ENCODE results near the gene NTF4.
A peak's percentile ranks its signal among the peaks of the same experiment; 100 is the strongest.

The NTF4 gene

DNA sequence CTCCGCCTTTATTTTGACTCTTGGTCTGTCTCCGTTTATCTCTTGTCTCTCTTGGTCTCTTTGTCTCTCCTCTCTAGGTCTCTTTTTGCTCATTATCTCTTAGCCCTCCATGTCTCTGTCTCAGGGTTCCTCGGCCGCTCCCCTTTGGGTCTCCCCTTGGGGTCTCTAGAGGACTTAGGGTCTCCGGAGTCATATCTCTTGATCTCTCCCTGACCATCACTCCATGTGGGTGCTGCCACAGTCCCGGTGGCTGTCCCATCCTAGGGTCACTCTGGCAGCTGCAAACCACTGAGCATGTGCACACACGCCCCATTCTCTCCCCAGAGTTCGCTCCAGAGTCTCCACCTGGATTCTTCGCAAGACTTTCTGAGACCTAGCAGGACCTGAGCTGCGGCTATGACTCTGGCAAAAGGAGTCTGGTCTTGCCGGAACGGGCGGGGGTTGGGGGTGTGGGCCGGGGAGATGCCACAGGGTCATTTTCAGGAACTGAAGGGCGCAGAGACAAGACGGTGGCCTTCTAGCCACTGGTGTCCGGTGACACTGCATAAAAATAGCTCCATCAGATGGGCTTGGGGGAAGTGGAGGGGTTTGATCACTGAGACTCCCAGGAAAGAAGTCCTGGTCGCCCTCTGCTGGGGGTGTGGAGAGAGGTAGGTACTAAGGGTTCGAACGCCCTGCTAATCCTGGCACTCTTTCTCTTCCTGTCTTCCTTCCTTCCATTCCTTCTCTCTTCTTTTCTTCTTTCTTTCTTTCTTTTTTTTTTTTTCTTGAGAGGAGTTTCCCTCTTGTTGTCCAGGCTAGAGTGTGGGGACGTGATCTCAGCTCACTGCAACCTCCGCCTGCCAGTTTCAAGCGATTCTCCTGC, 9.1 kb upstream of the NTF4 start:
- H3K4me3 ChIP-seq (ENCODE audit: low read length), result no peak overlapping the region
- DNase-seq (ENCODE audit: low read depth), result no peak
- peak; percentile 42 for TF ChIP-seq CTCF (conservative IDR thresholded peaks at IDR 0.05; ENCODE audit: low read length)

GRCh38 chr19:49071860-49072547, 7.4 kb upstream of the NTF4 start:
- TF ChIP-seq CTCF (conservative IDR thresholded peaks at IDR 0.05; ENCODE audit: low read length), result no peak
- no peak overlapping the region for H3K4me3 ChIP-seq (ENCODE audit: low read length)
- DNase-seq (ENCODE audit: low read depth), result no peak

DNA sequence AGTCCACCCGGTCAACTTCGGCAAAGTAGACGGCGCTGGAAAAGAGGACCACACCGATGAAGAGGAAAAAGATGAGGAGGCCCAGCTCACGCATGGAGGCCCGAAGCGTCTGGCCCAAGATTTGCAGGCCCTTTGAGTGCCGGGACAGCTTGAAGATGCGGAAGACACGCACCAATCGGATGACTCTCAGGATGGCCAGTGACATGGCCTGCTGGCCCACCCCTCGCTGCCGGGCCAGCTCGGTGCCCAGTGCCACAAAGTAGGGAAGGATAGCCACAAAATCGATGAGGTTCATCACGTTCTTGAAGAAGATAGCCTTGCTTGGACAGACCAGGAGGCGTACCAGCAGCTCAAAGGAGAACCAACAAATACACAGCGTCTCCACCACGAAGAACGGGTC, 5.8 kb upstream of the NTF4 start:
- no peak for DNase-seq (ENCODE audit: low read depth)
- H3K4me3 ChIP-seq (ENCODE audit: low read length), result no peak overlapping the region
- no peak for TF ChIP-seq CTCF (conservative IDR thresholded peaks at IDR 0.05; ENCODE audit: low read length)

GRCh38 chr19:49069026-49069425, 4.4 kb upstream of the NTF4 start:
- no peak for TF ChIP-seq CTCF (conservative IDR thresholded peaks at IDR 0.05; ENCODE audit: low read length)
- no peak for DNase-seq (ENCODE audit: low read depth)
- H3K4me3 ChIP-seq (ENCODE audit: low read length), result no peak overlapping the region

DNA sequence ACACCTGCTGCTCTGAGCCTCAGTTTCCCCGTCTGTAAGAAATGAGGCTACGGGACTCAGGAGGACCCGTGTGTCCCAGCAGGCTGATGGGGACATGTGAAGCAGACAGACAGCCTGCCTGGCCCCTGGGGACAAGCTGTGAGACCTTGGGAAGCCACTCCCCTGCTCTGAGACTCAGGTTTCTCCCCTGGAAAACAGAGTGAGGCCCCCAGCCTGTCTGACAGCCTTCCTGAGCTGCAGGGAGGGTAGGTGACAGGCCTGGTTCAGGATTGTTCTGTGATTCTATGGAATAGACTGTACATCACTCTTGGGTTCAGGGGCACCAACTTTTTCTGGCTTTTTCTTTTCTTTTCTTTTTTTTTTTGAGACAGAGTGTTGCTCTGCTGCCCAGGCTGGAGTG, 2.9 kb upstream of the NTF4 start:
- no peak for TF ChIP-seq CTCF (conservative IDR thresholded peaks at IDR 0.05; ENCODE audit: low read length)
- DNase-seq (ENCODE audit: low read depth), result no peak
- H3K4me3 ChIP-seq (ENCODE audit: low read length), result no peak overlapping the region

GRCh38 chr19:49065905-49066512, 1.4 kb upstream of the NTF4 start:
- H3K4me3 ChIP-seq (ENCODE audit: low read length), result no peak overlapping the region
- TF ChIP-seq CTCF (conservative IDR thresholded peaks at IDR 0.05; ENCODE audit: low read length), result no peak
- no peak for DNase-seq (ENCODE audit: low read depth)
